H1 (cell line): Measurements from ENCODE around the gene RCAN3. TPM values are rescaled to one million over a fixed set of nuclear protein-coding genes. Genes with fewer than 3 reads are reported as not detected.
A peak's percentile ranks its signal among the peaks of the same experiment; 100 is the strongest.

Source experiments
- CTCF ChIA-PET: fragments of 300-600 bp; sonication (Branson Sonifier 250); formaldehyde crosslinking; loops from one replicate; lab custom pipeline; 2021; ENCODE audit not compliant: partially characterized antibody; lab: Charles Lee
- POLR2A ChIA-PET: fragments of 300-600 bp; sonication (Branson Sonifier 250); formaldehyde crosslinking; loops from one replicate; lab custom pipeline; 2021; ENCODE audit warnings: inconsistent platforms; ENCODE audit not compliant: partially characterized antibody; lab: Charles Lee
- DNase-seq, 2 experiments: peaks; one replicate each; pipeline versions ENCODE4 v3.0.0 to v3.0.0-alpha.2; 2010 to 2022; ENCODE audit warnings: low spot score in 2 of 2, low read depth in 1 of 2, mixed read lengths in 1 of 2
- FAIRE-seq: peaks from 2 replicates; lab custom pipeline; 2011; peaks lifted over from hg19 to GRCh38; lab: Jason Lieb, UNC
- H2AFZ ChIP-seq: 2 replicates; pipeline ENCODE4 v1.8.1; 2012; ENCODE audit warnings: low read length, inconsistent platforms
- H2AK5ac ChIP-seq: 2 replicates; pipeline ENCODE4 v1.6.1; 2013; ENCODE audit warnings: low read depth, low read length
- H2BK120ac ChIP-seq: replicated peaks from 2 replicates; pipeline ENCODE3; 2013; ENCODE audit warnings: low read depth, low read length, inconsistent platforms
- H2BK12ac ChIP-seq: 2 replicates; pipeline ENCODE4 v1.6.1; 2013; ENCODE audit warnings: low read depth, low read length
- H2BK15ac ChIP-seq: 2 replicates; pipeline ENCODE4 v1.6.1; 2013; ENCODE audit warnings: low read length
- H2BK20ac ChIP-seq: 2 replicates; pipeline ENCODE4 v1.6.1; 2013; ENCODE audit warnings: low read length
- H2BK5ac ChIP-seq: 2 replicates; pipeline ENCODE4 v1.6.1; 2013; ENCODE audit warnings: low read depth, low read length
- H3K14ac ChIP-seq: 2 replicates; pipeline ENCODE4 v1.6.1; 2013; ENCODE audit warnings: inconsistent platforms; ENCODE audit not compliant: insufficient read length
- H3K18ac ChIP-seq: 2 replicates; pipeline ENCODE4 v1.6.1; 2013; ENCODE audit warnings: low read length; ENCODE audit errors: extremely low read depth
- H3K23ac ChIP-seq: 2 replicates; pipeline ENCODE4 v1.6.1; 2013; ENCODE audit warnings: inconsistent platforms; ENCODE audit not compliant: insufficient read length
- H3K23me2 ChIP-seq: 2 replicates; pipeline ENCODE4 v1.6.1; 2013; ENCODE audit warnings: low read depth, low read length
- H3K27ac ChIP-seq: 2 replicates; pipeline ENCODE4 v1.6.1; 2011; ENCODE audit warnings: low read depth, low read length, inconsistent platforms
- H3K27me3 ChIP-seq, 4 experiments: replicated peaks in 1 of 4; 1 replicate in 1 of 4; 2 replicates in 3 of 4; pipeline versions ENCODE4 v1.6.1 to v1.8.1; 2011 to 2013; ENCODE audit warnings: low read length in 3 of 4, mild to moderate bottlenecking in 3 of 4, inconsistent platforms in 2 of 4, mixed read lengths in 2 of 4, moderate library complexity in 1 of 4; ENCODE audit not compliant: control insufficient read depth in 3 of 4, insufficient read depth in 3 of 4; ENCODE audit errors: extremely low read depth in 1 of 4
- H3K36me3 ChIP-seq, 4 experiments: 2 replicates each; pipeline versions ENCODE4 v1.6.1 to v1.8.1; 2011 to 2013; ENCODE audit warnings: mild to moderate bottlenecking in 4 of 4, low read length in 3 of 4, moderate library complexity in 2 of 4, control low read depth in 1 of 4, inconsistent platforms in 1 of 4; ENCODE audit not compliant: insufficient read depth in 4 of 4, control insufficient read depth in 2 of 4
- H3K4ac ChIP-seq: replicated peaks from 2 replicates; pipeline ENCODE3; 2013; ENCODE audit warnings: low read length, low read depth, mixed read lengths, inconsistent platforms; ENCODE audit not compliant: insufficient read length
- H3K4me1 ChIP-seq, 4 experiments: replicated peaks in 1 of 4; 1 replicate in 1 of 4; 2 replicates in 3 of 4; pipeline versions ENCODE4 v1.6.1 to v1.8.1; 2011 to 2013; ENCODE audit warnings: low read length in 3 of 4, inconsistent platforms in 2 of 4, mixed read lengths in 1 of 4; ENCODE audit not compliant: insufficient read depth in 4 of 4, control insufficient read depth in 3 of 4
- H3K4me2 ChIP-seq, 2 experiments: 2 replicates each; pipeline versions ENCODE4 v1.6.1 to v1.8.1; 2011 to 2013; ENCODE audit warnings: low read depth in 2 of 2, low read length in 2 of 2, control low read depth in 1 of 2, inconsistent platforms in 1 of 2, mild to moderate bottlenecking in 1 of 2; ENCODE audit not compliant: insufficient read depth in 1 of 2
- H3K4me3 ChIP-seq, 4 experiments: fragments of 200-600, 300-600 bp in 1 of 4; sonication (generic), shearing (Covaris generic), sonication (Bioruptor Twin) in 1 of 4; 2 replicates each; pipeline versions ENCODE4 v1.5.1 to v1.8.1; 2011 to 2016; ENCODE audit warnings: low read length in 4 of 4, low read depth in 3 of 4, control low read depth in 2 of 4, inconsistent platforms in 2 of 4, mild to moderate bottlenecking in 2 of 4, mixed read lengths in 1 of 4, moderate library complexity in 1 of 4; ENCODE audit not compliant: insufficient read depth in 2 of 4; ENCODE audit errors: extremely low read depth in 1 of 4
- H3K56ac ChIP-seq: replicated peaks from 2 replicates; pipeline ENCODE3; 2013; ENCODE audit warnings: low read depth, mild to moderate bottlenecking, mixed read lengths, low read length, inconsistent platforms; ENCODE audit not compliant: insufficient read length
- H3K79me1 ChIP-seq: 2 replicates; pipeline ENCODE4 v1.6.1; 2013; ENCODE audit warnings: low read depth, low read length, control low read depth
- H3K79me2 ChIP-seq, 2 experiments: 2 replicates each; pipeline versions ENCODE4 v1.6.1 to v1.8.1; 2012 to 2013; ENCODE audit warnings: low read length in 2 of 2, mild to moderate bottlenecking in 2 of 2, inconsistent platforms in 1 of 2; ENCODE audit not compliant: insufficient read depth in 2 of 2, control insufficient read depth in 1 of 2
- H3K9ac ChIP-seq, 4 experiments: replicated peaks in 1 of 4; 1 replicate in 1 of 4; 2 replicates in 3 of 4; pipeline versions ENCODE4 v1.6.1 to v1.8.1; 2011 to 2013; ENCODE audit warnings: low read depth in 3 of 4, low read length in 3 of 4, control low read depth in 2 of 4, mild to moderate bottlenecking in 2 of 4, moderate library complexity in 2 of 4, inconsistent platforms in 1 of 4; ENCODE audit errors: extremely low read depth in 1 of 4
- H3K9me3 ChIP-seq, 2 experiments: 2 replicates each; pipeline versions ENCODE4 v1.6.1 to v1.8.1; 2012 to 2013; ENCODE audit warnings: mild to moderate bottlenecking in 2 of 2, moderate library complexity in 2 of 2, control low read depth in 1 of 2, inconsistent platforms in 1 of 2, low read depth in 1 of 2, low read length in 1 of 2, mixed read lengths in 1 of 2; ENCODE audit not compliant: insufficient read depth in 2 of 2
- H4K20me1 ChIP-seq, 2 experiments: replicated peaks in 1 of 2; 2 replicates each; pipeline versions ENCODE3 to v1.8.1; 2011 to 2013; ENCODE audit warnings: inconsistent platforms in 2 of 2, low read length in 2 of 2, mild to moderate bottlenecking in 1 of 2; ENCODE audit not compliant: insufficient read depth in 2 of 2, control insufficient read depth in 1 of 2
- H4K5ac ChIP-seq: 2 replicates; pipeline ENCODE4 v1.6.1; 2013; ENCODE audit warnings: low read length, low read depth, mixed read lengths, inconsistent platforms; ENCODE audit not compliant: insufficient read length
- H4K8ac ChIP-seq: 2 replicates; pipeline ENCODE4 v1.8.0; 2013; ENCODE audit warnings: mild to moderate bottlenecking, moderate library complexity, low read length, inconsistent platforms; ENCODE audit not compliant: insufficient read depth; ENCODE audit errors: extremely low read depth
- H4K91ac ChIP-seq: replicated peaks from 2 replicates; pipeline ENCODE3; 2013; ENCODE audit warnings: low read length, mixed read lengths, inconsistent platforms; ENCODE audit not compliant: insufficient read length
- FOSL1 ChIP-seq: IDR thresholded peaks from 2 replicates; pipeline ENCODE4 v1.6.1; 2011; ENCODE audit warnings: mild to moderate bottlenecking, low read depth, low read length, moderate library complexity; ENCODE audit not compliant: insufficient read depth
- KDM1A ChIP-seq: fragments of 200-600, 300-600 bp; sonication (generic); IDR thresholded peaks from 2 replicates; pipeline ENCODE4 v1.7.1; 2016; ENCODE audit warnings: mild to moderate bottlenecking, low read length, borderline replicate concordance
- KDM4A ChIP-seq: IDR thresholded peaks from one replicate; pipeline ENCODE4 v1.7.1; 2012; ENCODE audit warnings: low read depth, mild to moderate bottlenecking, moderate library complexity, low read length, inconsistent platforms; ENCODE audit not compliant: severe bottlenecking
- POU5F1 ChIP-seq: IDR thresholded peaks from 2 replicates; pipeline ENCODE4 v1.6.1; 2011; ENCODE audit warnings: low read depth, mild to moderate bottlenecking, low read length, moderate library complexity
- SIN3A ChIP-seq, 2 experiments: IDR thresholded peaks in 1 of 2; conservative IDR thresholded peaks in 1 of 2; 2 replicates each; pipeline ENCODE4 v1.6.1; 2011 to 2012; ENCODE audit warnings: low read length in 2 of 2, improper control_type of control experiment in 1 of 2, low read depth in 1 of 2, mild to moderate bottlenecking in 1 of 2
- SP1 ChIP-seq: IDR thresholded peaks from 2 replicates; pipeline ENCODE4 v1.6.1; 2011; ENCODE audit warnings: low read depth, low read length
- SRF ChIP-seq: IDR thresholded peaks from 2 replicates; pipeline ENCODE4 v1.6.1; 2011; ENCODE audit warnings: mild to moderate bottlenecking, low read depth, low read length, moderate library complexity
- TAF7 ChIP-seq: optimal IDR thresholded peaks from 2 replicates; pipeline ENCODE3; 2011; ENCODE audit warnings: low read depth, mild to moderate bottlenecking, inconsistent platforms, low read length, moderate library complexity, borderline replicate concordance
- ZNF274 ChIP-seq: IDR thresholded peaks from 2 replicates; pipeline ENCODE4 v1.7.0; 2012; ENCODE audit warnings: low read length, borderline replicate concordance; ENCODE audit errors: extremely low read depth
- WGBS, 2 experiments: shearing (Covaris generic) in 1 of 2; methylation state at CpG; one replicate each; pipeline versions ENCODE4 v1.1.6 to v1.1.7; 2013 to 2015; ENCODE audit warnings: low lambda C conversion rate in 2 of 2, mixed read lengths in 2 of 2, inconsistent platforms in 1 of 2, low coverage in 1 of 2, missing lambda C conversion rate in 1 of 2; ENCODE audit not compliant: insufficient replicate concordance in 2 of 2, insufficient coverage in 1 of 2, insufficient read length in 1 of 2; ENCODE audit errors: extremely low coverage in 1 of 2, missing lambda C conversion rate in 1 of 2; 5-methylcytosine and 5-hydroxymethylcytosine counted together
- polyA plus RNA-seq, 7 experiments: library from polyadenylated mRNA; depleted of rRNA in 3 of 7; stranded (reverse) in 5 of 7; unstranded in 2 of 7; fragments of >200 nt in 5 of 7; fragments of 200-250 nt in 2 of 7; gene quantifications; 1 replicate in 5 of 7; 2 replicates in 1 of 7; 4 replicates in 1 of 7; pipeline versions ENCODE4 v1.2.1 to v1.2.3, GENCODE V29; 2011 to 2013; ENCODE audit warnings: missing spikeins in 2 of 7, mixed read lengths in 2 of 7
- total RNA-seq: library from RNA; stranded (reverse); fragmentation: NEBNext Ultra II Directional; extraction: Animal tissue kit (Norgen Biotek cat#: 25700); gene quantifications from 2 replicates; pipeline ENCODE4 v1.2.1, GENCODE V29; 2021
- TF ChIP-seq, protein P1 (sequence below): IDR thresholded peaks from 2 replicates; pipeline ENCODE4 v1.6.1; 2012; ENCODE audit warnings: inconsistent platforms

The RCAN3 gene
- total and polyA plus RNA-seq, 2 of the 8 experiments (the other 6 are each of a cell fraction or from before 2014, with no cell fraction given): 5.6 to 16.6 TPM

DNA sequence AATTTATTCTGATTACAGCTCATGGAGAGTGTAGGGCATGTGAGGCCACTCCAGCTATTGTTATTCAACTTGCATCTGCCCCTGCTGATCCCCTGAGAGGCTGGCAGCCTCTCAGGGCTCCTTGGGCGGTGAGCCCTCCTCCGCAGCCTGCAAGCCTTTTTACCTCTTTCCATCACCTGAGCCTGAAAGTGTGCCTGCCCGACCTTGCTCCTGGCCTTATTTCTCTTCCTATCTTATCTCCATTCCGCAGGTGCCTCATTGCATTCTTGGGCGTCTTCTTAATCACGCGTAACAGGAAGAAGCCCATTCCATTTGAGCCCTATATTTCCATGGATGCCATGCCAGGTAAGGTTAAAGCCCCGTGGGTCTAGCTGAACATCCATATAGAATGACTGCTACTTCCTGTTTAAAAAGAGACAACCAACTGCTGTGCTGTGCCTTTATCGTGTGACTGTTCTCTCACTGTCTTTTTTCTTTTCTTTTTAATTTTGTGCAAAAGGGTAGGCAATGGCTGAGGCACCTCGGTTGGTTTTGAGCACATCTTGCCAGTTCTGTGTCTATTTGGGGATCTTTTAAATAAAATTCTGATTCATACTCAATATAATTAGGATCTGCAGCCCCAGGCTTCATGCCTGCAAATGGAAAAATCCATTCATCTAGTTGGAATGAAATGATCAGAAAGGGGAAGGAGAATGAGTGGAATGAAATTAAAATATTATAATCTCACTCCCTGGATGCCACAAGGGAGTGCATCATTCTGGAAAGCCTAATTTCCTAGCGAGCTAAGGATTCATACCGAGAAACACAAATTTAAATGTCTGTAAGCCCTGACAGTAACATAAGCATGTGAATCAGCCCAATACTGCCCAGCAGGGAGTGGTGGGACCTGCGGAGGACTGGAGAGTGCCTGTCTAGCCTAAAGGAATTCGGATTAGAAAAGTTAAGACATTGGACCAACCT lies 38.6 kb upstream of the RCAN3 start:
- Histone ChIP-seq H3K4me2 (peak overlapping the region; percentile 67 to 76), H2BK5ac (peak overlapping the region; percentile 82; the same call in 1 of the 2 replicates), H3K9ac (no peak overlapping the region), H3K27me3 (no peaks in the 10 kb centered on the region), H3K79me2 (no peaks in the 10 kb centered on the region), H3K56ac (no peak overlapping the region), H3K36me3 (no peaks in the 10 kb centered on the region), H3K79me1 (no peaks in the 10 kb centered on the region), H3K23me2 (0 out of 2 replicates have a peak, but pooled peaks cover 4% of the 10 kb centered on the region), H3K14ac (no peak overlapping the region), H3K27ac (no peak overlapping the region; the same call in 1 of the 2 replicates), H2AFZ (no peak overlapping the region), H2BK120ac (peak overlapping the region; percentile 14), H4K5ac (peak overlapping the region; percentile 40), H3K4me1 (peaks cover 11 to 22% (median 17%) of the 10 kb centered on the region in 4 experiments; a peak in 6 of 7 replicates), H3K4ac (no peak overlapping the region), H3K4me3 (peak overlapping the region; percentile 7 to 52 (median 24); a peak in 6 of 8 replicates), H4K8ac (no peak overlapping the region), H4K20me1 (no peaks in the 10 kb centered on the region), H3K18ac (peak overlapping the region; percentile 80), H3K23ac (no peak overlapping the region), H4K91ac (no peak overlapping the region), H3K9me3 (no peaks in the 10 kb centered on the region), H2BK15ac (no peak overlapping the region), H2BK12ac (peak overlapping the region; percentile 3; the same call in 1 of the 2 replicates), H2AK5ac (no peak overlapping the region), H2BK20ac (no peak overlapping the region; the same call in 1 of the 2 replicates)
- POLR2A ChIA-PET: interaction anchor here (0.8 to 1.7 kb wide), 8 partner anchors 8 to 341 kb away, joined by 3 to 7 read pairs (median 4); partner anchors contain the start of gene RCAN3
- WGBS, 2 experiments: 4% methylated on average over 14 of the region's 14 CpGs; no CpG with 5 or more reads in 1 of the 2 experiments
- CTCF ChIA-PET: interaction anchor here (0.6 to 2.5 kb wide), 7 partner anchors 11 to 122 kb away, joined by 3 to 15 read pairs (median 3); partner anchors contain the start of gene NIPAL3
- FAIRE-seq: peak; percentile 85
- DNase-seq: peak; percentile 59 to 65
- TF ChIP-seq POU5F1: no peak
- no peak for TF ChIP-seq FOSL1
- TF ChIP-seq, protein P1, sequence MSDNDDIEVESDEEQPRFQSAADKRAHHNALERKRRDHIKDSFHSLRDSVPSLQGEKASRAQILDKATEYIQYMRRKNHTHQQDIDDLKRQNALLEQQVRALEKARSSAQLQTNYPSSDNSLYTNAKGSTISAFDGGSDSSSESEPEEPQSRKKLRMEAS: no peak
- TF ChIP-seq KDM4A: no peak
- no peak for TF ChIP-seq KDM1A
- no peak for TF ChIP-seq ZNF274
- TF ChIP-seq SP1: 0 out of 2 replicates have a peak, but pooled peaks have one; percentile 14
- TF ChIP-seq SRF: no peak
- 0 out of 4 replicates have a peak, but pooled peaks of 1 of the 2 experiments have one; percentile 20 for TF ChIP-seq SIN3A (conservative IDR thresholded peaks at IDR 0.05 in 1 of 2, IDR thresholded peaks at IDR 0.05 in 1 of 2; ENCODE audit: low read depth in 1 of 2, low read length in 2 of 2)
- TF ChIP-seq TAF7: no peak
